Muscle layer of colon (tissue), 2 donors: ENCODE results near the gene METAP1.
"Not testable (repeated sequence)": the region's sequence is repeated elsewhere in the genome, so short reads cannot be mapped to it uniquely, and the experiment has no call there.

Experiments
- H3K27ac ChIP-seq: one replicate; pipeline ENCODE4 v1.7.0; 2013; ENCODE audit warnings: low read depth, mild to moderate bottlenecking, low read length, moderate library complexity
- H3K27me3 ChIP-seq, 2 donors: one replicate each; pipeline ENCODE4 v1.7.0; 2013; ENCODE audit warnings: low read length in 2 of 2, mild to moderate bottlenecking in 2 of 2; ENCODE audit not compliant: insufficient read depth in 2 of 2, control insufficient read depth in 1 of 2
- H3K36me3 ChIP-seq: one replicate; pipeline ENCODE4 v1.7.0; 2013; ENCODE audit warnings: mild to moderate bottlenecking, low read length; ENCODE audit not compliant: insufficient read depth
- H3K4me1 ChIP-seq: one replicate; pipeline ENCODE4 v1.7.0; 2013; ENCODE audit warnings: mild to moderate bottlenecking, low read length; ENCODE audit not compliant: insufficient read depth
- H3K4me3 ChIP-seq, 2 donors: one replicate each; pipeline ENCODE4 v1.7.0; 2013; ENCODE audit warnings: low read length in 2 of 2, low read depth in 1 of 2, mild to moderate bottlenecking in 1 of 2, moderate library complexity in 1 of 2
- H3K9ac ChIP-seq: one replicate; pipeline ENCODE4 v1.7.0; 2013; ENCODE audit warnings: low read length
- H3K9me3 ChIP-seq: one replicate; pipeline ENCODE4 v1.7.0; 2013; ENCODE audit warnings: mild to moderate bottlenecking, low read length
- donor health status: abdominal sarcoma.
- donor health status: Adenocarcinoma of cecum.

The METAP1 gene

DNA sequence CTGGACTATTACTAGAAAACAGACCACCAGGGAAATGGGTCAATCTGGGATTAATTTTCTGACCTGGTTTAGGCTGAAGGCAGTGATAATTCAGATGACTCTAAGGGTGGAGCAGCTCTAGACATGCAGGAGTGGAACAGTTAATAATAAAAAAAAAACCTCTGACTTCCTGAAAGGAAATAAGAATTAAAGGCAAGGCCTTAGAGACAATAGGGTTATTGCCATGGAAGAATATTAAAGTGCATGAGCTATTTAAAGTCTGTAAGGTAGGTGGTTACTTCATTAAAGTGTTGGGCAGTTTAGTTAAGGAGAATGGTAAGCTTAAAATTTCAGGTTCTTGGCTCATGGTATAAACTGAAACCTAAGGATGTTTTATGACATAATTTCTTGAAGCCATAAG lies 107.6 kb downstream of the METAP1 start:
- H3K4me1 ChIP-seq: no peaks in the 10 kb centered on the region
- no peak overlapping the region for H3K27ac ChIP-seq
- no peak overlapping the region for H3K9ac ChIP-seq
- no peaks in the 10 kb centered on the region for H3K36me3 ChIP-seq
- H3K4me3 ChIP-seq: no peak overlapping the region
- no peaks in the 10 kb centered on the region for H3K9me3 ChIP-seq
- H3K27me3 ChIP-seq: no peaks in the 10 kb centered on the region

DNA sequence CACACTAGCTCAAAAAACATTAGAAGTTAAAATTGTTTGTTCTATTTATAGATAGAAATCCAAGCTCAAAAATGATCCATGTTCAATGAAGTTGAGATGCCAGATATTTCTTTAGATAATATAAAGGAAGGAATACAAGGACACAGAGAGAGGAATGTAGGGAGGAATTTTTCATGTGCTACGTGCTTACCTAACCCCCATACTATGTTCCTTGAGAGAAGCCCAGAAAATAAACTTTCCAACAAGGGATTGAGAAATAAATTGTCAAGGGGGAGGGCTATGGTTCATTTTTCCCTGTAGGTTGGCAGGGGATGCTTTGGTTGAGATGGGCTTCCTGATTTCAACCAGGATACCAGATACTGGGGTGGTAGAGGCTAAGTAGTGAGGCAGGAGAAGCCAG lies 108.6 kb downstream of the METAP1 start:
- Histone ChIP-seq H3K9me3 (no peaks in the 10 kb centered on the region), H3K4me1 (no peaks in the 10 kb centered on the region), H3K27me3 (no peaks in the 10 kb centered on the region), H3K4me3 (no peak overlapping the region), H3K36me3 (no peaks in the 10 kb centered on the region), H3K9ac (no peak overlapping the region), H3K27ac (no peak overlapping the region)

DNA sequence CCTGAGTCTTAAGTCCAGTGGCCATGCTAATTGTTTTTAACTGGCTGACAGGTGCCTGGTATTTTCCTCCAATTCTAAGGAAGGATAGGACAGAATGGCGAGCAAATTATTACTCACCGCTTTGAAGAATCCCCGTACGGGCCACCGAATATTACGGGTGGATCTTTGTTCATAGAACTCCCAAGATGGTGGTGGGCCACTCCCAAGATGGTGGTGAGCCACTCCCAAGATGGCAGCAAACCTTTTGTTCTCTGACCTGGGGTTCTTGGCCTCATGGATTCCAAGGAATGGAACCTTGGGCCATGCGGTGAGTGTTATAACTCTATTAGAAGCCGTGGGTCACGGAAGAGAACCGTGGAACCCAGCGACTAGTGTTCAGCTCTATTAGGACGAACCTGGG lies 113.8 kb downstream of the METAP1 start:
- H3K27me3 ChIP-seq, H3K9ac ChIP-seq, H3K36me3 ChIP-seq, H3K4me1 ChIP-seq, H3K9me3 ChIP-seq, H3K4me3 ChIP-seq, H3K27ac ChIP-seq: not testable (repeated sequence)
